Measurements from ENCODE around the gene GSTO2.

GSTO2 gene

DNA sequence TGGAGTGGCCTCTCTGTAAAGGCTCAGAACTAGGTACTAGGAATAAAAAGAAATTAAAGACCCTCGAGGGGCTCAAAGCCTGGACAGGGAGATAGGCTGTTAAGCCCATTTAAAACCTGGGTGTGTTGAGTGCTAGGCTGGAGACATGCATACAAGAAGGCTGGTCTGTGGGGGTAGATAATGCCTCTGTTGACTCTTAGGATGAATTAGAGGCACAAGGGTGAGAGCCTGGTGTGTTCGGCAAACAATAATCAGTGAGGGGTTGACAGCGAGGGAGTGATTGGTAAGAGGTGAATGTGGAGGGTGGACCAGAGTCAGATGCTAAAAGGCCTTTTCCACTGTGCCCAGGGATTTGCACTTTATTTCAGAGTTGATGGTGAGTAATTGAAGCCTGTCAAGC, 12.7 kb downstream of the GSTO2 start:
- DNase-seq (ENCODE audit: low spot score): no peak

DNA sequence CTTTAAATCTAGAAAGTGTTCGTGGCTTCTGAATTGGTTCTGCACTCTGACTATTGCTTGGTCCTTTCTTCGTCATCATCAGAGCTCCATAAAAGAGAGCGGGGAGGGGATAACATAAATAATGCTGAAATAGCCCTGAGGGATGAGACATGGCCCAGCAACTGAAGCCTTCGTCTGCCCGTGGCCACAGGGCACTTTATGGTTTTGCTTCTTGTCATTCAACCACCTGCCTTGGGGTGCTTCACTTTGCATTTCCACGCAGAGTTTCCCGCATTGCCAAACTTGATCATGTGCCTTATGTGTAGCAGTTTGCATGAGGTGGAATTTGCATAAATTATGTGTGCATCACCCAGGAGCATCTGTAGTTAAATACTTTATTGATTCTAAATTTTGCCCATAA, 15.9 kb downstream of the GSTO2 start:
- DNase-seq (ENCODE audit: low spot score): no peak

DNA sequence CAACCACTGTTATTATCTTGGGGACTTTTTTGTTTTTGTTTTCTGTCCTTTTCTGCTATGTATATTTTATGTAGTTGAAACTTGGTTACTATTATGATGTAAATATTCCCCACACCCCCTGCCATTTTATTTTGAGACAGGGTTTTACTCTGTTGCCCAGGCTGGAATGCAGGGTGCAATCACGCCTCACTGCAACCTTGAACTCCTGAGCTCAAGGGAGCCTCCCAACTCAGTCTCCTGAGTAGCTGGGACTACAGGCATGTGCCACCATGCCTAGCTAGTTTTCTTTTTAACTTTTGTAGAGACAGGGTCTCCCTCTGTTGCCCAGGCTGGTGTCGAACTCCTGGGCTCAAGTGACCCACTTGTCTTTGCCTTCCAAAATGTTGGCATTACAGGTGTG, 18.0 kb downstream of the GSTO2 start:
- DNase-seq (ENCODE audit: low spot score): no peak

DNA sequence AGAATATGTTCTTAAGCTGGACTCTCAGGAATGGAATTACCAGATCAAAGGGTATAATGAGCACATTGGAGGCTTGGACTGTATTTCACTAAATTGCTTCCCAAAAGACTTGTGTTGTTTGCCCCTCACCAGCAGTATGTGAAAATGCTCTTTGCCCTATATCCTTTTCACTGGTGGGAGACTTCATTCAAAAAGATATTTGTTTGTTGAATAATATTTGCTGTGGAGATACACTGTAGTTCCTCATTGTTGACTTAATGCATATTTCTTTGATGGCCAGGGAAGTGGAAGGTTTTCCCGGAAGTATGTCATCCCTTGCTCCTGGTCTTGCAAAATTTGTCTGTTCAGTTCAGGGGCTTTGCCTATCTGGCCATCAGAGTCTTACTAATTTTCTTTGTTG, 19.4 kb downstream of the GSTO2 start:
- DNase-seq (ENCODE audit: low spot score): no peak

DNA sequence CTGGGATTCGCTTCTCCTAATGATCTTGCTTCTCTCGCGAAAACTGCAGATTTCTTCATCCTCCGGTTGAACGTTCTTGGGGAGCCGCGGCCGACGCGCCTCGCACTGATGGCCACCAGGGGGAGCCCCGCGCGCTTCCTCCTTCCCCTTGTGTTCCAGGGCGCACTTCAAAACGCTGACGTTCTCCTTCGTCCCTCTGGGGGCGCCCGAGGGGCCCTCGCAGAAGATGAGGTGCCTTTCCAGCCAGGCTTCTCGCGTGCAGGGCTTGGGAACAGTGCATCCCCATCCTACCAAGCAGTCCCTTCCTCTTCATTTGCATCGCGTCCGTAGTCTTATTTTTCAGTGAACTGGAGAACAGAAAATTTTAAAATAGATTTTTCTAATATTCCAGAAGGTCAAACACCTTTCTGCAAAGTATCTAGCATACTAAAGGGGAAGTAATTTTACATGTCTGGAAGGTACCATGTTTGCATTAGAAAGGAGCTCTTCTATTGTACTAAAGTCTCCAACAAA, 22.5 kb downstream of the GSTO2 start:
- peak; percentile 90 for DNase-seq (ENCODE audit: low spot score)

DNA sequence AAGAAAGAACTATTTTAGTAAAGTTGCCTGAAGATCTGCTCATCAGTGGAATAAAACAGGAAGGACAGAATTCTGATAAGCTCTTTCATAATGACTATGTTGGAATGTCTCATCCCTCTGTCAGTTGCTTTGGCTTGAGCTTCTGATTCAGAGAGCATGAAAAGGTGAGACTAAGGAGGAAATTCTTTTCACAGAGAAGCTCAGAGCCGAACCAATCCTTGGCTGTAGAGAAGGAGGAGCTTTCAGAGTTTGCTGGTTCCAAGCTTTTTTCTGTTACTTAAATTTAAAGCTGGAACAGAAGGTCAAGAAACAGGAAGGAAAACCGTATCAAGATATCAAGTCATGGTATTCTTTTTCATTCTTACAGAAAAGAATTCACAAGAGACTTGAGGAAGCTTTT, 24.0 kb downstream of the GSTO2 start:
- DNase-seq (ENCODE audit: low spot score): no peak

DNA sequence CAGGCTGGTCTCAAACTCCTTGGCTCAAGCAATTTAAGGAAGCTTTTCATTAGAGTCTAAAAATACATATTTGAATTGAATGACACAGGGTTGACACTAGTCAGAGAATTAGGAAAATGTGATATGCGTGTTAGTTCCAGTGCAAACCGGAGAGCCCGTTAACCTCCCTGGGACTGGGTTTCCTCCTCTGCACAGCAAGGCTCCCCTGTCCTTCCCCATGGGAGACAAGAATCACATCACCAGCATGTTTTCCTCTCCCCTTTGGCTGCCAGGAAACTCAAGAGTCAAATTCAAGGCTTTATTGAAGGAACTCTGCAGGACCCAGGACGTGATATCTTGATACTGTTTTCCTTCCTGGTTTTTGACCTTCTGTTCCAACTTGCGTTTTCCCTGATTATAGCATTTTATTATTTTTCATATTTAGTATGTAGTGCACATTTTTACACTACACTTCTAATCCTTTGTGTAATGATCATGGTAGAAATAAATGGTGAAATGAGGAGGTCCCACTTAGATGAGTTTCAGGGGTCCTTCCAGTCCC, 24.9 kb downstream of the GSTO2 start:
- DNase-seq (ENCODE audit: low spot score): no peak

DNA sequence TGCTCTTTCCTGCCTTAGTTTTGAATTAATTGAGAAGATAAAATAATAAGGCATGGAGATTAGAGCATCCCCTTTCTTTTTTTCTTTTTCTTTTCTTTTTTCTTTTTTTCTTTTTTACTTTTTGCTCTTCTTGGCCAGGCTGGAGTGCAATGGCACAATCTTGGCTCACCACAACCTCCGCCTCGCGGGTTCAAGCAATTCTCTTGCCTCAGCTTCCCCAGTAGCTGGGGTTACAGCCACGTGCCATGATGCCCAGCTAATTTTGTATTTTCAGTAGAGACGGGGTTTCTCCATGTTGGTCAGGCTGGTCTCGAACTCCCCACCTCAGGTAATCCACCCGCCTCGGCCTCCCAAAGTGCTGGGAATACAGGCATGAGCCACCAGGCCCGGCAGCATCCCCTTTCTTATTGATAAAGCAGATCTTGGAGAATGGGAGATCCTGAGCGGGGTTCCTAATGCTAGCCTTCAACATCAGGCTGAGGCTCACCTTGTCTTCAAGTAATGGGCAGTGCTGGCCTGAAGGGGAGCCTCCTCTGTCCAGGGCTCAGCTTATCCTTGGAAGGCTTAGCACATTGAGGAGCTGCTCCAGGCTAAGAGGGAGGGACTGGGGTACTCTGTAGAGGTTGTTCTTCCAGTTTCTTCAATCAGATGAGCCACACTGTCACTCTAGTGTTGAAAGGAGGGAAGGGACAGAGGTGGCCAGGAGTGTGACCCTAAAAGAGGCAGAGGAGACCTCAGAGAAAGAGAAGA, 27.9 kb downstream of the GSTO2 start:
- DNase-seq (ENCODE audit: low spot score): no peak

DNA sequence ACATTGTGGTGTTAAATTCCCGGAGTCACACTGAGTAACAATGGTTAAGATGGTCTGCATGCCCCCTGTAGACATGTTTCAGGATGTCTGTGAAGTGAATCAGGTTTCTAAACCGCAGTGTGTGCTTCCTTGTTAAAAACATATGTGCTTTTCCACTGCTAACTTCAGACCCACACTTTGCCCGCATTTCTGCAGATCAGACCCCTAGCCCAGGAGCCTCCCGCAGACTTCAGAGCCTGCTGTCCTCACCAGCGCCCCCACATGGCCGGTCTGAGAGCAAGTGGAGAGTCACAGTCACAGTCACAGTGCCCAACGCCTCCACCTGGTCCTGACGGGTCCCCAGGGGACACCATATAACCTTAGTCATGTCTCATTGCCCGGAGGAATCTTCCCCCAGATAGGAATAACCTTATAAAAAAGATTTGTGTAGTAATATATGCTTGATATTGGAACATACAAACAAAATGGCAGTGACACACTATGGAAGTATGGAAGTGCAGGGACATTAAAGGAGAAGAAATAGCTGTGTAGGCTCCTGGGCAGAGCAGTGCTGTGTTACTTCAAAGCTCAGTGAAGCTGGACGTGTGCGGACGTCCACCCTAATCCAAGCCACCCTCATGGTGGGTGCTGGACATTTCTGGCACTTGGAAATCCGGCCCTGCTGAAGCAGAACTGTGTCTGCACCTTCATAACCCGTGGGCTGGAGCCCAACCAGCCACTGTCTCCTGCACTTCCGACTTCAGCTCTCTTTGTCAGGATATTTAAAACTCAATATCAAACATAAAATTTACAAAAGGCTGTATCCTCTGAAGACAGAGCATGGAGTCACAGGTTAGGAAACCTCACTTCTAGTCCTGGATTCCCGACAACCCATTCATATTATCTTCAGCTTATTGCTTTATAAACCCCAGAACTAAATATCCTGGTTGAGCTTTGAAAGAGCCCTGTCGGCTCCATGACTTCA, 29.0 kb downstream of the GSTO2 start:
- no peak for DNase-seq (ENCODE audit: low spot score)

DNA sequence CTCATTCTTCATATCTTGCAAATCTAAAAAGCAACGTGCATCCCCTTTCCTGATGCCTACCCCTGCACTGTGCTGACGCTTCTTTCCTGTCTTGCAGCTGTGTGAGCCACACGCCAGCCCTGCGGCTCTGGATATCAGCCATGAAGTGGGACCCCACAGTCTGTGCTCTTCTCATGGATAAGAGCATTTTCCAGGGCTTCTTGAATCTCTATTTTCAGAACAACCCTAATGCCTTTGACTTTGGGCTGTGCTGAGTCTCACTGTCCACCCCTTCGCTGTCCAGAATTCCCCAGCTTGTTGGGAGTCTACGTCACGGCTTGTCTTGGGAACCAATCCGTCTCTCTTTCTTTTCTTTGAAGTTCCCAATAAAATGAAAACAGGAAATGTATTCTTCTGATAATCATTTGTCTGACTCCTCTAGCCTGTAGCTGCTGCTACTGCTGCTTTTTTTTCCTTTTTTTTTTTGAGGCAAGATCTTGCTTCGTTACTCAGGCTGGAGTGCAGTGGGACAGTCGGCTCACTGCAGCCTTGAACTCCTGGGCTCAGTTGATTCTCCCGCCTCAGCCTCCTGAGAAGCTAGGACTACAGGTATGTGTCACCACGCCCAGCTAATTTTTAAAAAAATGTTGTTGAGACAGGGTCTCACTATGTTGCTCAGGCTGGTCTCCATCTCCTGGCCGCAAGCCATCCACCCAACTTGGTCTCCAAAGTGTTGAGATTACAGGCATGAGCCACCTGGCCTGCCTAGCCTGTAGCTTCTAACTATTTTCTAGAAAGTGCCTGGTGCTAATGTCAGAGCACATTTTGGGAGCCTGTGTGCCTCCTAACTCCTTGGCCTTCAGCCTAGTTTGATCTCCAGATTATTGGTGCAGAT, 30.3 kb downstream of the GSTO2 start:
- DNase-seq (ENCODE audit: low spot score): no peak

DNA sequence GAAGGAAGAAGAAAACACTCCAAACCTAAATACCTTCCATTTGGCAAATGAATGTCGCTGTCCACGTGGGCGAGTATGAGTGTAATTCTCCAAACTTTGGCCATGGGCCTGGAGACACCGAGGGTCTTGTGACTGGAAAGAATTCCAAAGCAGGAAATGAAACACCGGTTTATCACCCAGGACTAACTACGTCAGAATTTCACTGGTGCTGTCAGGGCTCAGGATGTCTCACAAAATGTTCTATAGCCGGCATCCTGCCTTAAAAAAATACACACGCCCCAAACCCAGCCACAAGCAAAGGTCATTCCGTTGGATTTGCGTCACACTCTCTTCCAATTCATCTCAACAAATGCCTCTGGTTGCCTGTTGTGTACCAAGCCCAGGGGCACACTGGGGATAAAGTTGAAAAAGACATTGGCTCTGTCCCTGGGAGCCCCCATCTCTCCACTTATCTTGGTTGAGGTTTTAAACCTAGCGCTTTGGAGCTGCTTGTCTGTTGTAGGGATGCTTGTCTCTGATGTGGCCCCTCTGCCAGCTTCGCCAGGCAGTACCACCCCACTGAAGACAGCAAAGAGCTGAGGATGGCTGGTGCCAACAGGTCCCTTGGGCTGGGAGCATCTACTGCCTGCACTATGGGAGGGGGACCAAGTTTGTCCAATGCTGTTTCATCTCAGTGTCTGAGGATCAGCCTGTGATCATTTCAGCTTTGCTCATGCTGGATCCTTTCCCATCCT, 31.2 kb downstream of the GSTO2 start:
- DNase-seq (ENCODE audit: low spot score): no peak

DNA sequence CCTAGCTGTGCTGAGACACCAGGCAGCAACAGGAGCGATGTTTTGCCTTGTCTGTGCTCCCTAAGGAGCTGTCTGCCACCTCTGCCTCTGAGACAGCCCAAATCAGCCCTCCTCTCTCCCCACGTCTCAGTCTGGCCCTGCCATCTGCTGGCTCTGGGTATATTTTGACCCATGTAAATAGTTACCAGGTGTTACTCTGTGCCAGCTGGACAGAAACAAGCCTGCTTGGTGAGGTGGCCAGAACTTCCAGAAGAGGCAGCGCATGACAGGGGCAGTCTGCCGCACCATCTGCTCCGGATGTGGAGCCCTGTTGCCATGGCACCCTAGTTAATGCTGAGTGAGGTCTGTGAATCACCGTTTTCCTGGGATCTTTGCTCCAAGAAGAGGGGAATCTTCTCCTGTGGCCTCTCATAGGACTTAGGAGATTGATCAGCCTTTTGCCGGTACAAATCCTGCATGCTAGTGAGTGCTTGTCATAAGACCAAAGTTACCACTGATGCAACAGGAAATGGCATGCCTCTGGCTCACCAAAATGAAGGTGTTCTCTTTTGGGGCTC, 31.8 kb downstream of the GSTO2 start:
- no peak for DNase-seq (ENCODE audit: low spot score)

DNA sequence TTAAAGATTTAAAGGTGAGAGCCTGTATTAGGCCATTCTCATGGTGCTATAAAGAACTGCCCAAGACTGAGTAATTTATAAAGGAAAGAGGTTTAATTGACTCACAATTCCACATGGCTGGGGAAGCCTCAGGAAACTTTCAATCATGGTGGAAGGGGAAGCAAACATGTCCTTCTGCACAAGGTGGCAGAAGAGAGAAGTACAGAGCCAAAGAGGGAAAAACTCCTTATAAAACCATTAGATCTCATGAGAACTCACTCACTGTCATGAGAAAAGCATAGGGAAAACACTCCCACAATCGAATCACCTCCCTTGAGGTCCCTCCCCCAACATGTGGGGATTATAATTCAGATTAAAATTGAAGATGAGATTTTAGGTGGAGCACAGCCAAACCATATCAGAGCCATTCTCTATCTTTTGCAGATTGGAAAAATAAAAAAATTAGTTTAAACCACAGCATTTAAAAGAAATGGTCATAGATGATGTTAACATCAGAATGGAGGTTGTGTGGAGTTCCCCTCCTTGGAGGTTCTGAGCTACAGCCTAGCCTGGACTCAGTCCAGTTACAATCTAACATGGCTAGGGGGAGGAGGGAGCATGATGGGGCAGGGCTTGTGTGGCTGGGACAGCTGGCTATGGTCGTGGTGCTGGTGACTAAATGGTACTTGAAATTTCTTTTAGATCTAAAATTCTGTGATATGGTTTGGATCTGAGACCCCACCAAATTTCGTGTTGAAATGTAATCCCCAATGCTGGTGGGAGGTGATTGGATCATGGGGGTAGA, 33.1 kb downstream of the GSTO2 start:
- DNase-seq (ENCODE audit: low spot score): no peak

DNA sequence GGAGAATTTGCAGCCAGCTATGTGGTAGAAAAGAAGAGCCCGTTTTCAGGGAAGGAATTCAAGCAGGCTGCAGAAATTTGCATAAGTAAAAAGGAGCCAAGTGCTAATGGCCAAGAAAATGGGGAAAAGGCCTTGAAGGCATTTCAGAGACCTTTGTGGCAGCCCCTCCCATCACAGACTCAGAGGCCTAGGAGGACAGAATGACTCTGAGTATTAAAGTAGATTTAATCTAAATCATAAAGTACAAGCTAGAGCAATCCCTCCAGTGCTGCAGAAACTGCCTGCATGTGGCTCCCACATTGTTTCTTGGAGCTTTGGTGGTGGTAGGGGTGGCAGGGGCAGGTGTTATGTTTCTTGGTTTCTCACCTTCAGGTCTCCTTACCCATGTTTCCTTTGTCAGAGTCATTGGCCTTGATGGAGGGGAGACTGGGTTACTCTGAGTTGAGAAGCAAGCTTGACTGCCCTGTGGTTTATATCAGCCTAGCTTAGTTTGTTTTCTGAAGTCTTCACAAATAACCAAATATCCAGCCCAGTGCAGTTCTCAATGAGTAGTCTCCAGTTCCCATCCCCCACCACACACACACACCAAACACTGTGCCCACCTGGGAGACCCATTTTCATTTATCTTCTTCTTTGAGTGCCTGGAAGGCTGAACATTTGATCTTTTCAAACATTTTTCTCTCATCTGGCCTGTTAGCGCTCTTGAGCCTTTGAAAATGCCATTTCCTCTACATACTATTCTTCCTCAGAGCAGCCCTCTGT, 34.8 kb downstream of the GSTO2 start:
- DNase-seq (ENCODE audit: low spot score): no peak

DNA sequence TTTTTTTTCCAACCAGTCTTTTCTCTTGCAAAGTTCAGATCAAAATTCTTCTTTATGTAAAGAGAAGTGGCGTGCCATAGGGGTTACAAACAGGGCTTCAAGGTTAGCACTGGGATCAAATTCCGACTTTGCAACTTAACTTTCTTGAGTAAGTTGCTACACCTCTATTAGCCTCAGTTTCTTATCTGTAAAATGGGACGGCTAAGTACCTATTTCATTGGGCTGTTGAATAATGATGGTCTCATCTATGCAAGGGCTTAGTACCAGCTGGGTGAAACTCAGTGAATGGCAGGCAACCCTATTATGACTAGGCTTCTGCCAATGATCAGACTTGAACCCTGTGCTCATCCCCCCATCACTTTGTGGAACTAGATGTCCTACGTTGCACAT, 35.4 kb downstream of the GSTO2 start:
- DNase-seq (ENCODE audit: low spot score): no peak

DNA sequence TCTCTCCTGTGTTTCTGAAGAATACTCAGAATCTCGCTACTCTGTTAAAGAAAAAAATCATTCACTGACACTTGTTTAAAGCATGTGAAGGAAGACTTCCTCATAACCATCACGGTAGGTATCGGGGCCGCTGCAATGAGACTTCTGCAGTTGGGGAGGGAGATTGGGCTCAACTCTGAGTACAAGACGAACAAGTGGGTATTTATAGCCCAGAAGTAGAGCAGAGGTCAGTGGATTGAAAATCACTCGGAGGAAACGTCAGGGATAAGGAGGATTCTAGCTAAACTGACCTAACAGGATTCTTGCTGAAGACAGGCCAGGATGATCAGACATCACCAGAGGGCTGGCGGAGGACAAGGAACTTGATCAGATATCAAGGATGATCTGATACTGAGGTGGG, 35.9 kb downstream of the GSTO2 start:
- no peak for DNase-seq (ENCODE audit: low spot score)

DNA sequence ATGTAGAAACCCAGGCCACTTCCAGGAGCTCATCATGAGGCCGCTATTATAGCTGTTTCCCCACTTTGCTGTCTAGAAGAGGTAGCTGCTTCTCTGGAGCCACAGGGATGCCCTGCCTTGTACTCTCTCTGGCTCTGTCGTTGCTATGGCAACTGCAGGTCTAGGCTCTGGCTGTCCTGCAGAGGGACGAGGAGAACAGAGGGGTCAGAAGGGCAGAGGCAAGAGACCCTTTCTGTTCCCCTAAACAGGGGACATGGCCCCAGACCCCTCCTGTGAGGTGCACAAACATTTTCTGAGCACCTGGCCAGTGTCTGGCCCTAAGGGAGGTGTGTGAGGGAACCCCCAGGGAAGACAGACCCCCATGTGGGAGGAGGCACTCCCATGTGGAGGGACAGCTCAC, 37.9 kb downstream of the GSTO2 start:
- no peak for DNase-seq (ENCODE audit: low spot score)

DNA sequence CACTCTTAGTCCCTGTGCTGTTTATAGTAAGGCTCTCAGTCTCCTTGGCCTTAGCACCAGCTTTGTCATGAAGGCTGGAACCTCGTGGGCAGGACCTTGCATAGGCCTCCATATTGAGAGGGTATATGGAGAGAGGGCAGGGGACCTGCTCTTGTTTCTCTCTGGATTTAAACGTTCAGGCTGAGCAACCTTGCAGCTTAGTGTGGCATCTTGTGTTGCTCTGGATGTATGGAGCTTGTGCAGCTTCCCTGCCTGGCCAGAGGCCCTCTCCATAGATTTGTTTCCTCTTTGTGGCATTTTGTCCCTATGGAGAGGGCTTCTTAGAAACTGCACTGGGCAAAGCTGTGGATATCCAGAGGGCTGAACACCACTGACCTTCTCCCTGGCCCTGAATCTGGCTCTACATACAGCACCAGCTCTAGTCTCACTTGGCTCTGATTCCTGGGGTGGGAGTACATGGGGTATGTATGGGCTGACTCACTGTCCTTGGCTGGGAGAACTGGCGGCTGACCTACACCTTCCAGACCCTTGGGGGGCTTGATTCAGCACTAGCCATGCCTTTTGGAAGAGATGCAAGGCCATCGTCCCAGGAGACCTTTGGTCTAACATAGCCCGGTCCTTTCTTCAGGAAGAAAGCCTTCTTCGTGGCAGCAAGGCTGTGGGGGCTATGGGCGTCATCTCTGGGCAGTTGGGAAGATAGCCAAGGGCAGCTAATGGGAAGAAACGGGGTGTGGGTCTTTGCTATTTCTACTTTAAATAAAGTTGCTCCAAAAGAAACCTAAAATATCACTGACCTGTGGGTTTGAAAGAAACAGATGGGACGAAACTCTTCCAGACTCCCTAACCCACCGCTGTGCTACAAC, 38.8 kb downstream of the GSTO2 start:
- DNase-seq (ENCODE audit: low spot score): no peak
